Measurements from ENCODE around the gene EPAS1.

DNA sequence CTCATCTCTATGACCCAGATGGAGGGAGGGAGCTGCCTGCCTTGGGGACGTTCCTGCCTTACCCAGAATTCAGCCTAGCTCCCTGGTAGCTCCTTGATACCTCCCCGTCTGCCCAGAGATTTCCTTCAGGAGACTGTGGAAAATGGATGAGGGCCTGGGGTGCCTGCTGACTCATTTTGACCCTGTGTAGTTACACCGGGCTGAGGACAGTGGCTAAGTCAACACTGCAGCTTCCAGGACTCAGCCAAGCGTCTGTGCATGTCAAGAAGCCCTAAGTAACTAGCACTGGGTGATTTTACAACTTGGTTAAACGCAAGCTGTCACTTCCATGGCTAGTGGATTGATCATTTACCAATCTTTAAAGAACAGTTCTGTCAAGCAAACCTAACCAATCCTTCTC is 23.3 kb upstream of the EPAS1 start:
- no peak for TF ChIP-seq CTCF (IDR thresholded peaks at IDR 0.05)
- no peak for TF ChIP-seq POLR2A (IDR thresholded peaks at IDR 0.05)
